ENCODE measurements around the gene GALR3.

GRCh38 chr22:37796079-37796478, 27.1 kb upstream of the GALR3 start:
- TF ChIP-seq TAF1 (conservative IDR thresholded peaks at IDR 0.05) (no peak), CTCF (IDR thresholded peaks at IDR 0.05; ENCODE audit: low read depth, low read length, missing input control) (no peak), MAX (IDR thresholded peaks at IDR 0.05) (no peak), RAD21 (IDR thresholded peaks at IDR 0.05) (no peak), JUND (IDR thresholded peaks at IDR 0.05) (no peak), YY1 (IDR thresholded peaks at IDR 0.05) (no peak)
- TF ChIP-seq, protein P1, sequence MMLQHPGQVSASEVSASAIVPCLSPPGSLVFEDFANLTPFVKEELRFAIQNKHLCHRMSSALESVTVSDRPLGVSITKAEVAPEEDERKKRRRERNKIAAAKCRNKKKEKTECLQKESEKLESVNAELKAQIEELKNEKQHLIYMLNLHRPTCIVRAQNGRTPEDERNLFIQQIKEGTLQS (IDR thresholded peaks at IDR 0.05): no peak
- TF ChIP-seq, protein P2, sequence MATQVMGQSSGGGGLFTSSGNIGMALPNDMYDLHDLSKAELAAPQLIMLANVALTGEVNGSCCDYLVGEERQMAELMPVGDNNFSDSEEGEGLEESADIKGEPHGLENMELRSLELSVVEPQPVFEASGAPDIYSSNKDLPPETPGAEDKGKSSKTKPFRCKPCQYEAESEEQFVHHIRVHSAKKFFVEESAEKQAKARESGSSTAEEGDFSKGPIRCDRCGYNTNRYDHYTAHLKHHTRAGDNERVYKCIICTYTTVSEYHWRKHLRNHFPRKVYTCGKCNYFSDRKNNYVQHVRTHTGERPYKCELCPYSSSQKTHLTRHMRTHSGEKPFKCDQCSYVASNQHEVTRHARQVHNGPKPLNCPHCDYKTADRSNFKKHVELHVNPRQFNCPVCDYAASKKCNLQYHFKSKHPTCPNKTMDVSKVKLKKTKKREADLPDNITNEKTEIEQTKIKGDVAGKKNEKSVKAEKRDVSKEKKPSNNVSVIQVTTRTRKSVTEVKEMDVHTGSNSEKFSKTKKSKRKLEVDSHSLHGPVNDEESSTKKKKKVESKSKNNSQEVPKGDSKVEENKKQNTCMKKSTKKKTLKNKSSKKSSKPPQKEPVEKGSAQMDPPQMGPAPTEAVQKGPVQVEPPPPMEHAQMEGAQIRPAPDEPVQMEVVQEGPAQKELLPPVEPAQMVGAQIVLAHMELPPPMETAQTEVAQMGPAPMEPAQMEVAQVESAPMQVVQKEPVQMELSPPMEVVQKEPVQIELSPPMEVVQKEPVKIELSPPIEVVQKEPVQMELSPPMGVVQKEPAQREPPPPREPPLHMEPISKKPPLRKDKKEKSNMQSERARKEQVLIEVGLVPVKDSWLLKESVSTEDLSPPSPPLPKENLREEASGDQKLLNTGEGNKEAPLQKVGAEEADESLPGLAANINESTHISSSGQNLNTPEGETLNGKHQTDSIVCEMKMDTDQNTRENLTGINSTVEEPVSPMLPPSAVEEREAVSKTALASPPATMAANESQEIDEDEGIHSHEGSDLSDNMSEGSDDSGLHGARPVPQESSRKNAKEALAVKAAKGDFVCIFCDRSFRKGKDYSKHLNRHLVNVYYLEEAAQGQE (IDR thresholded peaks at IDR 0.05): no peak
